PC-3 (cell line): ENCODE results near the gene SPPL2C.

Source experiments
- CTCF ChIP-seq: fragments of 300-600 bp; sonication (generic); conservative IDR thresholded peaks from 2 replicates; pipeline ENCODE4 v1.5.1; 2017; ENCODE audit warnings: antibody characterized with exemption, low read depth, mild to moderate bottlenecking, low read length
- EZH2 ChIP-seq: fragments of 300-600 bp; sonication (generic); IDR thresholded peaks from one replicate; pipeline ENCODE4 v1.6.1; 2017; ENCODE audit warnings: antibody characterized with exemption, mild to moderate bottlenecking, low read length; ENCODE audit not compliant: unreplicated experiment

DNA sequence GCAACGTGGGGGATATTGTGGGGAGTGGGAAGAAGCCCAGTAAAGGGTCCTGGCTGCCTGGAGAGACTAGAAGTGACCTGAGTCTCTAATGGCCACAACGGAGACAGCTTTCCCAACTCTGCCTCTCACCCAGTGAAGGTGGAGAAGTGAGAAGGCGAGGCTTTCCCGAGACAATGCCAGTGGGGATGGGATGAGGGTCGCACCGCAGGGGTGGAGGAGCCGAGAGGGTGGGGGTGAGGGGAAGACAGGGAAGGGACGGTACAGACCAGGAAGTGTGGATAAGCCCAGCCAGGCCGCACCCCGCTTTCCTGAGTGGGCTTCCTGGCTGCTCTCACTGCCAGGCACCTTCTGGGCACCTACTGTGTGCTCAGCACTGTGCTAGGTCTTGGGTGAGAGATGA lies 7.5 kb upstream of the SPPL2C start:
- TF ChIP-seq CTCF (no peak), EZH2 (no peak)
